Measurements from ENCODE around the gene CHDH. TPM values are rescaled to one million over a fixed set of nuclear protein-coding genes. Genes with fewer than 3 reads are reported as not detected.

The CHDH gene
- total and polyA plus RNA-seq, 7 donors, result 0.29 to 6.1 (median 2.0) TPM

DNA sequence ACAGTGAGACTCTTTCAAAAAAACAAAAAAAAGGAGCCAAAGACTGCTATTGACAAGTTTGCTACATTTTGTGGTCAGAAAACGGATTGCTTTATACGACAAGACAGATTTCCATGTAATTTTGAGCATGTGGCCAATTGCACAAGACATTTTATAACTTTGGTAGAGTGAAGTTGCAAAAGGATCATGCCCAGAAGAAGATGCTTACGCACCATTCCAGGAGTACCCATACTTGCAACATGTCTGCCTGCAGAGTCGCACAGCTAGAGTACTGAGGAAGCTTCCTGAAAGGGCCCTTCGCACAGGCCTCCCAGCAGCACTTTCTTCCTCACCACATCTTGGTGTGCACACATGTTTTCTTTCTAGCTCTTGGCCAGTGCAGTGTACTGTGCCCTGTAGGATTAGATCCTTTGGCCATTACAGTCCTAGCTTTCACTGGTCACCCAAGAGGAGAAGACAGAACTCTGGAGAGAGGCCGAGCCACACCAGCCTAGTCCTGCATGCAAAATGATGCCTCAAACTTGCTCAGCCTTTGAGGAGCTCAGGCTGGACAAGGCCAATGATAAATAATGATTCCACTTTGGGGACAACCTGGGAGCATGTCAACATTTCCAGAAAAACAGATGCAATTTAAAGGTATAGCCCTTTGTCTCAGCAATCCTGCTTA is 11.7 kb downstream of the CHDH start:
- intact Hi-C loops (cut with DNase I), result no loop called here
- Histone ChIP-seq H3K27me3 (ENCODE audit: insufficient read depth in 3 of 3, low read length in 2 of 3) (no peaks in the 10 kb centered on the region), H3K27ac (no peak overlapping the region), H3K4me3 (no peak overlapping the region), H3K4me1 (no peaks in the 10 kb centered on the region), H3K9me3 (no peaks in the 10 kb centered on the region), H3K36me3 (ENCODE audit: insufficient read depth in 1 of 2, low read depth in 1 of 2) (peaks cover 0 to 5% of the 10 kb centered on the region in 2 donors)
- WGBS, 3 donors, result 88 to 96% (median 96%) methylated on average over 6 of the region's 6 CpGs
- TF ChIP-seq, protein P1, sequence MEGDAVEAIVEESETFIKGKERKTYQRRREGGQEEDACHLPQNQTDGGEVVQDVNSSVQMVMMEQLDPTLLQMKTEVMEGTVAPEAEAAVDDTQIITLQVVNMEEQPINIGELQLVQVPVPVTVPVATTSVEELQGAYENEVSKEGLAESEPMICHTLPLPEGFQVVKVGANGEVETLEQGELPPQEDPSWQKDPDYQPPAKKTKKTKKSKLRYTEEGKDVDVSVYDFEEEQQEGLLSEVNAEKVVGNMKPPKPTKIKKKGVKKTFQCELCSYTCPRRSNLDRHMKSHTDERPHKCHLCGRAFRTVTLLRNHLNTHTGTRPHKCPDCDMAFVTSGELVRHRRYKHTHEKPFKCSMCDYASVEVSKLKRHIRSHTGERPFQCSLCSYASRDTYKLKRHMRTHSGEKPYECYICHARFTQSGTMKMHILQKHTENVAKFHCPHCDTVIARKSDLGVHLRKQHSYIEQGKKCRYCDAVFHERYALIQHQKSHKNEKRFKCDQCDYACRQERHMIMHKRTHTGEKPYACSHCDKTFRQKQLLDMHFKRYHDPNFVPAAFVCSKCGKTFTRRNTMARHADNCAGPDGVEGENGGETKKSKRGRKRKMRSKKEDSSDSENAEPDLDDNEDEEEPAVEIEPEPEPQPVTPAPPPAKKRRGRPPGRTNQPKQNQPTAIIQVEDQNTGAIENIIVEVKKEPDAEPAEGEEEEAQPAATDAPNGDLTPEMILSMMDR (IDR thresholded peaks at IDR 0.05), result no peak
- DNase-seq (no peak), ATAC-seq (no peak)

DNA sequence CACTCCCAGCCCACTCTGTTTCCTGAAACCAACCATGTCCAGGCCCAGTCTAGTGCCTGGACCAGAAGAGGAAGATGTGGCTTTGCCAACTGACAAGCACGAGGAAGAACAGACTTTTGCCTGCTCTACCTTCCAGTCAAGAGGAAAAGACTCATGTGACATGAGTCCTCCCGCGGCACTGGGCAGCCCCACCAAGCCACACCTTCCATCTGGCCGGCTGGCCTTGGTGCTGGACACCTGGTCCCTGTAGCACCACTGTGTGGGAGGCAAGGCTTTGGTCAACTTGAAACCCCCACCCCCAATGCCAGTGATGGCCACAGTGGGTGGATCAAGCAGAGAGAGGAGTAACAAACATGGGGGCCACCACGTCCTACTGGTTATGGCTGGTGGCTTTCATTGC is 12.5 kb downstream of the CHDH start:
- intact Hi-C loops (cut with DNase I), result no loop called here
- 80 to 93% (median 87%) methylated on average over 5 of the region's 5 CpGs for WGBS, 3 donors
- Histone ChIP-seq H3K27me3 (ENCODE audit: insufficient read depth in 3 of 3, low read length in 2 of 3) (no peaks in the 10 kb centered on the region), H3K36me3 (ENCODE audit: insufficient read depth in 1 of 2, low read depth in 1 of 2) (peaks cover 0 to 4% of the 10 kb centered on the region in 2 donors), H3K4me3 (no peak overlapping the region), H3K9me3 (no peaks in the 10 kb centered on the region), H3K27ac (no peak overlapping the region), H3K4me1 (no peaks in the 10 kb centered on the region)
- ATAC-seq, result no peak
- no peak for DNase-seq
- TF ChIP-seq, protein P1 (IDR thresholded peaks at IDR 0.05), result no peak

DNA sequence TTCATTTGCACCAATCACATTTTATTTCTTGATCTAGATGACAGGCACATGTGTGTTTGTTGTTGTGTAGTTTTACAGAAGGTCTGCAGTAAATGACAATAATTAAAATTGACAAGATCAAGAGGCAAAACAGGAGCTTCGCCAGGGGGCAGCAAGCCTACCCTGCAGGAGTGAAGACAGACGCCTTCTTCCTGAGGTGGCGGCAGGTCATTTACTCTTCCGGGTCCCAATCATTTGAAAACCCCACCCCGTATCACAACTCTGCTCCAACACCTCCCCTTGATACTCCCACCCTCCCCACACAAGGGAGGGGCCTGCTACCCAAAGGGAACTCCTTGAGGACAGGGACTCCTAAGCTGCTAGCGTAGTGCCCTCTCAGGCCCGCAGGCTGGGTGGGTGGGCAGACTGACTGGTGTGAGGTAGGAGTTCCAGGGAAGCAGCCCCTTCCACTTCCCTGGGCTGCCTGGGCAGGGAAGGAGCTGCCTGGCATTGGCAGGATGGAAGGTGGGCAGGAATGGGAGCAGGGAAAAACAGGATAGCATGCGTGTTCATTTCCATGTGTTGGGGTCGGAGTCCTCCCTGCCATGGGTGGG is 13.1 kb downstream of the CHDH start:
- H3K36me3 ChIP-seq (ENCODE audit: insufficient read depth in 1 of 2, low read depth in 1 of 2), result no peaks in the 10 kb centered on the region
- 88 to 94% (median 92%) methylated on average over 9 of the region's 9 CpGs for WGBS, 3 donors
- ATAC-seq (no peak), DNase-seq (no peak)
- no peaks in the 10 kb centered on the region for H3K27me3 ChIP-seq (ENCODE audit: insufficient read depth in 3 of 3, low read length in 2 of 3)
- no peak overlapping the region for H3K4me3 ChIP-seq
- H3K27ac ChIP-seq, result no peak overlapping the region
- H3K9me3 ChIP-seq, result no peaks in the 10 kb centered on the region
- no peaks in the 10 kb centered on the region for H3K4me1 ChIP-seq
- TF ChIP-seq, protein P1 (IDR thresholded peaks at IDR 0.05), result no peak
- intact Hi-C loops (cut with DNase I), result no loop called here

DNA sequence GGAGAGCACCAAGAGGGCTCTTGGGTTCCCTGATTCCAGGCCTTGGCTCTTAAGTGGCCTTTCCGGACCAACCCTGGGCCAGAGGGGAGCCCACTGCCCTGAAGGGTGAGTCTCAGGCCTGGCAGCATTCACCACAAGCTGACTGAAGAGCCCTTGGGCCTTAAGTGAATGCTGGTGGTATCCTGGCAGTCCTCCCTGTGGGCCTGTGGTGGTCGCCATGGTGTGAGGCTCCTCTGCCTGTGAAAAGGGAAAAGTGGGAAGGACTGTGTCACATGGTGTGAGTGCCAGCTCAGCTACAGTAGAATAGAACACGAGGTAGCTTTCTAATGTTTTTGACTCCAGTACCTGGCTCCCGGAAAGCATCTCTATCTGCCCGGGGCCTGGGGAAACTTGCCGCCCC is 15.3 kb downstream of the CHDH start:
- no peak for DNase-seq

More for the DNA sequence above, 15.3 kb downstream of the CHDH start:
- Histone ChIP-seq H3K27me3 (ENCODE audit: insufficient read depth in 3 of 3, low read length in 2 of 3) (no peaks in the 10 kb centered on the region), H3K4me3 (no peak overlapping the region), H3K4me1 (no peaks in the 10 kb centered on the region), H3K36me3 (ENCODE audit: insufficient read depth in 1 of 2, low read depth in 1 of 2) (no peaks in the 10 kb centered on the region), H3K27ac (no peak overlapping the region), H3K9me3 (no peaks in the 10 kb centered on the region)
- intact Hi-C loops (cut with DNase I), result no loop called here
- ATAC-seq, result no peak
- TF ChIP-seq, protein P1 (IDR thresholded peaks at IDR 0.05), result no peak
- WGBS, 3 donors, result 87 to 89% (median 88%) methylated on average over 6 of the region's 6 CpGs
